ENCODE data around the gene ANKDD1B. TPM values are rescaled to one million over a fixed set of nuclear protein-coding genes. Genes with fewer than 3 reads are reported as not detected.

Gene ANKDD1B
- total and polyA plus RNA-seq, 2 experiments from 2014 or later: 0.40 to 0.73 TPM

GRCh38 chr5:75600535-75600934, 10.7 kb upstream of the ANKDD1B start (continued):
- TF ChIP-seq ETS1 (IDR thresholded peaks at IDR 0.05) (no peak), STAT1 (IDR thresholded peaks at IDR 0.05; ENCODE audit: unreplicated experiment) (no peak), POLR2AphosphoS5 (IDR thresholded peaks at IDR 0.05; ENCODE audit: low read depth) (no peak), ZNF114 (CRISPR knock-in tag; IDR thresholded peaks at IDR 0.05) (no peak), NANOG (IDR thresholded peaks at IDR 0.05; ENCODE audit: borderline replicate concordance) (no peak), ZNF331 (CRISPR knock-in tag; IDR thresholded peaks at IDR 0.05; ENCODE audit: low read depth) (no peak)
- TF ChIP-seq, protein P1, sequence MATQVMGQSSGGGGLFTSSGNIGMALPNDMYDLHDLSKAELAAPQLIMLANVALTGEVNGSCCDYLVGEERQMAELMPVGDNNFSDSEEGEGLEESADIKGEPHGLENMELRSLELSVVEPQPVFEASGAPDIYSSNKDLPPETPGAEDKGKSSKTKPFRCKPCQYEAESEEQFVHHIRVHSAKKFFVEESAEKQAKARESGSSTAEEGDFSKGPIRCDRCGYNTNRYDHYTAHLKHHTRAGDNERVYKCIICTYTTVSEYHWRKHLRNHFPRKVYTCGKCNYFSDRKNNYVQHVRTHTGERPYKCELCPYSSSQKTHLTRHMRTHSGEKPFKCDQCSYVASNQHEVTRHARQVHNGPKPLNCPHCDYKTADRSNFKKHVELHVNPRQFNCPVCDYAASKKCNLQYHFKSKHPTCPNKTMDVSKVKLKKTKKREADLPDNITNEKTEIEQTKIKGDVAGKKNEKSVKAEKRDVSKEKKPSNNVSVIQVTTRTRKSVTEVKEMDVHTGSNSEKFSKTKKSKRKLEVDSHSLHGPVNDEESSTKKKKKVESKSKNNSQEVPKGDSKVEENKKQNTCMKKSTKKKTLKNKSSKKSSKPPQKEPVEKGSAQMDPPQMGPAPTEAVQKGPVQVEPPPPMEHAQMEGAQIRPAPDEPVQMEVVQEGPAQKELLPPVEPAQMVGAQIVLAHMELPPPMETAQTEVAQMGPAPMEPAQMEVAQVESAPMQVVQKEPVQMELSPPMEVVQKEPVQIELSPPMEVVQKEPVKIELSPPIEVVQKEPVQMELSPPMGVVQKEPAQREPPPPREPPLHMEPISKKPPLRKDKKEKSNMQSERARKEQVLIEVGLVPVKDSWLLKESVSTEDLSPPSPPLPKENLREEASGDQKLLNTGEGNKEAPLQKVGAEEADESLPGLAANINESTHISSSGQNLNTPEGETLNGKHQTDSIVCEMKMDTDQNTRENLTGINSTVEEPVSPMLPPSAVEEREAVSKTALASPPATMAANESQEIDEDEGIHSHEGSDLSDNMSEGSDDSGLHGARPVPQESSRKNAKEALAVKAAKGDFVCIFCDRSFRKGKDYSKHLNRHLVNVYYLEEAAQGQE (IDR thresholded peaks at IDR 0.05; ENCODE audit: unreplicated experiment): no peak
- TF ChIP-seq, protein P2, sequence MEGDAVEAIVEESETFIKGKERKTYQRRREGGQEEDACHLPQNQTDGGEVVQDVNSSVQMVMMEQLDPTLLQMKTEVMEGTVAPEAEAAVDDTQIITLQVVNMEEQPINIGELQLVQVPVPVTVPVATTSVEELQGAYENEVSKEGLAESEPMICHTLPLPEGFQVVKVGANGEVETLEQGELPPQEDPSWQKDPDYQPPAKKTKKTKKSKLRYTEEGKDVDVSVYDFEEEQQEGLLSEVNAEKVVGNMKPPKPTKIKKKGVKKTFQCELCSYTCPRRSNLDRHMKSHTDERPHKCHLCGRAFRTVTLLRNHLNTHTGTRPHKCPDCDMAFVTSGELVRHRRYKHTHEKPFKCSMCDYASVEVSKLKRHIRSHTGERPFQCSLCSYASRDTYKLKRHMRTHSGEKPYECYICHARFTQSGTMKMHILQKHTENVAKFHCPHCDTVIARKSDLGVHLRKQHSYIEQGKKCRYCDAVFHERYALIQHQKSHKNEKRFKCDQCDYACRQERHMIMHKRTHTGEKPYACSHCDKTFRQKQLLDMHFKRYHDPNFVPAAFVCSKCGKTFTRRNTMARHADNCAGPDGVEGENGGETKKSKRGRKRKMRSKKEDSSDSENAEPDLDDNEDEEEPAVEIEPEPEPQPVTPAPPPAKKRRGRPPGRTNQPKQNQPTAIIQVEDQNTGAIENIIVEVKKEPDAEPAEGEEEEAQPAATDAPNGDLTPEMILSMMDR (conservative IDR thresholded peaks at IDR 0.05; ENCODE audit: low read depth in 2 of 2): no peak

GRCh38 chr5:75601567-75601966, 9.7 kb upstream of the ANKDD1B start:
- no peak overlapping the region for H2AFZ ChIP-seq
- peaks cover 8% of the 10 kb centered on the region for H3K4me1 ChIP-seq (ENCODE audit: insufficient read depth)
- H3K36me3 Mint-ChIP-seq (ENCODE audit: low read depth): no peaks in the 10 kb centered on the region
- H3K27ac ChIP-seq (ENCODE audit: low read depth): no peak overlapping the region
- peaks cover 4% of the 10 kb centered on the region for H3K4me1 Mint-ChIP-seq
- H3K36me3 ChIP-seq (ENCODE audit: insufficient read depth): no peaks in the 10 kb centered on the region
- H3F3A ChIP-seq (replicated peaks; ENCODE audit: low read depth): no peaks in the 10 kb centered on the region
- no peak overlapping the region for H3K4me3 Mint-ChIP-seq
- no peak overlapping the region for H3K4me3 ChIP-seq
- DNase-seq (ENCODE audit: low spot score) (no peak), ATAC-seq (no peak)
- H3K27me3 ChIP-seq (ENCODE audit: insufficient read depth): no peaks in the 10 kb centered on the region
- H3K27ac Mint-ChIP-seq: no peak overlapping the region; the same call in 1 of the 2 replicates
- H3K9me2 ChIP-seq (ENCODE audit: insufficient read depth): peaks cover 5% of the 10 kb centered on the region; the same call in 1 of the 2 replicates
- H4K20me1 ChIP-seq (replicated peaks; ENCODE audit: insufficient read depth): no peaks in the 10 kb centered on the region
- H3K79me2 ChIP-seq (replicated peaks; ENCODE audit: insufficient read depth): no peaks in the 10 kb centered on the region
- H3K9me3 Mint-ChIP-seq: no peaks in the 10 kb centered on the region
- no peak overlapping the region for H3K4me2 ChIP-seq
- H3K27me3 Mint-ChIP-seq (ENCODE audit: insufficient read depth, low read depth, poor library complexity): no peaks in the 10 kb centered on the region
- TF ChIP-seq ETS1 (IDR thresholded peaks at IDR 0.05) (no peak), JUNB (IDR thresholded peaks at IDR 0.05; ENCODE audit: unreplicated experiment) (no peak), EZH2 (IDR thresholded peaks at IDR 0.05; ENCODE audit: low read depth, unreplicated experiment) (no peak), ZNF114 (CRISPR knock-in tag; IDR thresholded peaks at IDR 0.05) (no peak), POLR2AphosphoS5 (IDR thresholded peaks at IDR 0.05; ENCODE audit: low read depth) (no peak), CREB1 (CRISPR knock-in tag; IDR thresholded peaks at IDR 0.05; ENCODE audit: low read depth) (no peak)
- TF ChIP-seq, protein P1 (IDR thresholded peaks at IDR 0.05; ENCODE audit: unreplicated experiment): no peak

Measured in GM23338 (cell line).